HCT116 (cell line): Measurements from ENCODE around the gene MUC6. TPM values are rescaled to one million over a fixed set of nuclear protein-coding genes. Genes with fewer than 3 reads are reported as not detected.

Source experiments
- ATAC-seq: fragments of 200-7000 bp; cut with Tn5 transposase; 2 replicates; pipeline ENCODE4 v1.9.1; 2020; ENCODE audit warnings: mild to moderate bottlenecking, moderate library complexity
- BruUV-seq: library from RNA; stranded (reverse); fragments of 400-500 nt; replicated peaks from 2 replicates; lab custom pipeline; 2021; lab: Mats Ljungman, UMichigan
- CTCF ChIA-PET: fragments of 300-600 bp; sonication (Branson Sonifier 250); formaldehyde crosslinking; loops from one replicate; lab custom pipeline; 2021; ENCODE audit warnings: antibody characterized with exemption; lab: Charles Lee
- POLR2A ChIA-PET: fragments of 300-600, 350-600 bp; sonication (Branson Sonifier 250); formaldehyde crosslinking; loops from one replicate; lab custom pipeline; 2021; ENCODE audit warnings: antibody characterized with exemption; lab: Charles Lee
- RAD21 ChIA-PET, 2 experiments: fragments of 300-600 bp; sonication (Branson Sonifier 250); formaldehyde crosslinking; loops; one replicate each; lab custom pipeline; 2023; ENCODE audit warnings: low total read pairs in 2 of 2; ENCODE audit not compliant: uncharacterized antibody in 2 of 2, unreplicated experiment in 2 of 2, low non-redundant PET in 1 of 2; lab: Charles Lee
- DNase-seq: peaks from one replicate; pipeline ENCODE4 v3.0.0-alpha.2; 2010; ENCODE audit warnings: low read depth, low spot score
- H2AFZ ChIP-seq: fragments of 200-600 bp; shearing (Covaris generic), sonication (generic); 2 replicates; pipeline ENCODE4 v1.6.1; 2017; ENCODE audit warnings: low read depth, mixed run types, mixed read lengths, antibody characterized with exemption, low read length; ENCODE audit not compliant: poor library complexity, severe bottlenecking
- H3K27ac ChIP-seq: 2 replicates; pipeline ENCODE4 v1.5.1; 2012; ENCODE audit warnings: low read depth, low read length
- H3K27me3 ChIP-seq: fragments of 200-600 bp; sonication (generic); 2 replicates; pipeline ENCODE4 v1.6.1; 2016; ENCODE audit warnings: mixed run types, low read length, mixed read lengths; ENCODE audit not compliant: insufficient read depth
- H3K36me3 ChIP-seq, 2 experiments: fragments of 200-500 bp in 1 of 2; fragments of 200-600 bp in 1 of 2; sonication (Bioruptor generic) in 1 of 2; sonication (generic) in 1 of 2; 2 replicates each; pipeline versions ENCODE4 v1.5.1 to v1.6.1; 2014 to 2016; ENCODE audit warnings: low read length in 2 of 2, inconsistent platforms in 1 of 2, mixed read lengths in 1 of 2, mixed run types in 1 of 2; ENCODE audit not compliant: insufficient read depth in 2 of 2, control insufficient read depth in 1 of 2
- H3K4me1 ChIP-seq, 2 experiments: fragments of 200-600 bp in 1 of 2; sonication (generic) in 1 of 2; 2 replicates each; pipeline versions ENCODE4 v1.5.1 to v1.6.1; 2012 to 2017; ENCODE audit warnings: low read length in 2 of 2, inconsistent platforms in 1 of 2, mild to moderate bottlenecking in 1 of 2, mixed read lengths in 1 of 2, mixed run types in 1 of 2, moderate library complexity in 1 of 2; ENCODE audit not compliant: insufficient read depth in 2 of 2, control insufficient read depth in 1 of 2
- H3K4me2 ChIP-seq: fragments of 200-600 bp; sonication (generic); 2 replicates; pipeline ENCODE4 v1.6.1; 2017; ENCODE audit warnings: mixed run types, low read length, mixed read lengths
- H3K4me3 ChIP-seq, 2 experiments: fragments of 200-600 bp in 1 of 2; sonication (generic) in 1 of 2; replicated peaks in 1 of 2; 2 replicates each; pipeline ENCODE4 v1.5.1; 2011 to 2016; ENCODE audit warnings: low read length in 2 of 2, control low read depth in 1 of 2, low read depth in 1 of 2, mild to moderate bottlenecking in 1 of 2, mixed read lengths in 1 of 2, mixed run types in 1 of 2
- H3K79me2 ChIP-seq: fragments of 200-600 bp; sonication (generic); 2 replicates; pipeline ENCODE4 v1.6.1; 2017; ENCODE audit warnings: mild to moderate bottlenecking, mixed run types, low read length, moderate library complexity, mixed read lengths; ENCODE audit not compliant: insufficient read depth
- H3K9ac ChIP-seq: fragments of 200-600 bp; sonication (generic); 2 replicates; pipeline ENCODE4 v1.6.1; 2016; ENCODE audit warnings: low read length, mixed read lengths
- H3K9me2 ChIP-seq: fragments of 200-600 bp; sonication (generic), shearing (Covaris generic); 2 replicates; pipeline ENCODE4 v1.6.1; 2017; ENCODE audit warnings: mixed run types, mild to moderate bottlenecking, moderate library complexity; ENCODE audit not compliant: insufficient read depth
- H3K9me3 ChIP-seq, 2 experiments: fragments of 200-500 bp in 1 of 2; fragments of 200-600 bp in 1 of 2; sonication (Bioruptor generic) in 1 of 2; sonication (generic) in 1 of 2; 2 replicates each; pipeline ENCODE4 v1.6.1; 2014 to 2017; ENCODE audit warnings: low read length in 2 of 2, mixed read lengths in 2 of 2, inconsistent platforms in 1 of 2, low read depth in 1 of 2, mild to moderate bottlenecking in 1 of 2, mixed run types in 1 of 2, moderate library complexity in 1 of 2; ENCODE audit not compliant: control insufficient read depth in 1 of 2, insufficient read depth in 1 of 2
- H4K20me1 ChIP-seq: fragments of 200-600 bp; sonication (generic), shearing (Covaris generic); 2 replicates; pipeline ENCODE4 v1.6.1; 2017; ENCODE audit warnings: mixed run types, mild to moderate bottlenecking, moderate library complexity; ENCODE audit not compliant: insufficient read depth
- CBX3 ChIP-seq: IDR thresholded peaks from 2 replicates; pipeline ENCODE4 v1.6.1; 2012; ENCODE audit warnings: low read depth
- CEBPB ChIP-seq: IDR thresholded peaks from 2 replicates; pipeline ENCODE4 v1.6.1; 2012; ENCODE audit warnings: low read depth
- ELF1 ChIP-seq: IDR thresholded peaks from 2 replicates; pipeline ENCODE4 v1.6.1; 2012; ENCODE audit warnings: low read depth, borderline replicate concordance
- EZH2 ChIP-seq: fragments of 200-600 bp; sonication (generic); IDR thresholded peaks from 2 replicates; pipeline ENCODE4 v1.6.1; 2017; ENCODE audit warnings: antibody characterized with exemption, mixed run types
- EZH2phosphoT487 ChIP-seq: fragments of 200-600 bp; IDR thresholded peaks from 2 replicates; pipeline ENCODE4 v1.6.1; 2018; ENCODE audit warnings: antibody characterized with exemption, borderline replicate concordance
- FOSL1 ChIP-seq: IDR thresholded peaks from 2 replicates; pipeline ENCODE4 v1.6.1; 2012; ENCODE audit warnings: low read depth
- MAX ChIP-seq: IDR thresholded peaks from 2 replicates; pipeline ENCODE4 v1.6.1; 2012
- POLR2A ChIP-seq: IDR thresholded peaks from 2 replicates; pipeline ENCODE4 v1.7.0; 2011; ENCODE audit warnings: borderline replicate concordance; ENCODE audit not compliant: insufficient read depth, insufficient read length; ENCODE audit errors: extremely low read depth
- RAD21 ChIP-seq: IDR thresholded peaks from 2 replicates; pipeline ENCODE4 v1.6.1; 2012; ENCODE audit warnings: low read depth, mild to moderate bottlenecking
- SIN3A ChIP-seq: IDR thresholded peaks from 2 replicates; pipeline ENCODE4 v1.6.1; 2012; ENCODE audit warnings: low read depth
- SP1 ChIP-seq: IDR thresholded peaks from 2 replicates; pipeline ENCODE4 v1.6.1; 2012; ENCODE audit warnings: low read depth
- TCF7L2 ChIP-seq: IDR thresholded peaks from 2 replicates; pipeline ENCODE4 v1.7.0; 2011; ENCODE audit warnings: borderline replicate concordance, inconsistent platforms; ENCODE audit not compliant: insufficient read depth, insufficient read length; ENCODE audit errors: extremely low read depth
- YY1 ChIP-seq: IDR thresholded peaks from 2 replicates; pipeline ENCODE4 v1.6.1; 2011; ENCODE audit warnings: low read length, low read depth, moderate library complexity, mild to moderate bottlenecking; ENCODE audit not compliant: insufficient replicate concordance; ENCODE audit errors: extremely low read depth
- ZFX ChIP-seq: fragments of 450-650 bp; IDR thresholded peaks from 2 replicates; pipeline ENCODE4 v1.6.1; 2017
- ZNF274 ChIP-seq: fragments of 200-500 bp; sonication (Bioruptor generic); IDR thresholded peaks from 2 replicates; pipeline ENCODE4 v1.6.1; 2014; ENCODE audit warnings: mild to moderate bottlenecking, low read depth, low read length, inconsistent platforms
- intact Hi-C: fragments of 100-400 bp; cut with micrococcal nuclease; formaldehyde crosslinking; loops from 2 replicates; pipeline ENCODE4 v1.10.0; 2022
- total RNA-seq: library from RNA; stranded (reverse); gene quantifications from one replicate; pipeline ENCODE4 v1.2.1, GENCODE V29; 2021; ENCODE audit not compliant: unreplicated experiment
- TF ChIP-seq, protein P1 (sequence below): IDR thresholded peaks from 2 replicates; pipeline ENCODE4 v1.6.1; 2012; ENCODE audit warnings: low read depth
- TF ChIP-seq, protein P2 (sequence below), 3 experiments: fragments of 200-600 bp in 1 of 3; sonication (generic) in 1 of 3; IDR thresholded peaks in 2 of 3; conservative IDR thresholded peaks in 1 of 3; 2 replicates each; pipeline ENCODE4 v1.5.1; 2012 to 2017; ENCODE audit warnings: low read depth in 2 of 3, low read length in 2 of 3, antibody characterized with exemption in 1 of 3, borderline replicate concordance in 1 of 3, control low read depth in 1 of 3, mild to moderate bottlenecking in 1 of 3, mixed read lengths in 1 of 3, mixed run types in 1 of 3, moderate library complexity in 1 of 3; ENCODE audit not compliant: insufficient read depth in 1 of 3

Gene MUC6
- total RNA-seq, 1 experiment from 2014 or later = 0.02 TPM

DNA sequence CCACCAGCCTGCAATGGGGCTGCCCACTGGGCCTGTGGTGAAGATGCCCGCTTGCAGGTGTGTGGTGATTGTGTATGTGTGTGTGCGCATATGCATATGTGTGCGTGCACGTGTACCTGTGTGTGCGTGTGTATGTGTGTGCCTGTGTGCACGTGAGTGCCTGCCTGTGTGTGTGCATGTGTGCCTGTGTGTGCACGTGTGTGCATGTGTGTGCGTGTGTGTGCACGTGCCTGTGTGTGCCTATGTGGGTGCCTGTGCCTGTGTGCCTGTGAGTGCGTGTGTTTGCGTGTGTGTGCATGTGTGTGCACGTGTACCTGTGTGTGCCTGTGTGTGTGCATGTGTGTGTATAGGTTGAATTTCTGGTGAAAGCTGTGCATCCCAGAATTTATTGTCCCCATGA lies 2.4 kb upstream of the MUC6 start:
- no peaks in the 10 kb centered on the region for H4K20me1 ChIP-seq
- H2AFZ ChIP-seq = no peak overlapping the region
- no peaks in the 10 kb centered on the region for H3K36me3 ChIP-seq
- no peak overlapping the region for H3K4me3 ChIP-seq
- no TSS peak for BruUV-seq
- DNase-seq = no peak
- no peaks in the 10 kb centered on the region for H3K9me2 ChIP-seq
- H3K9ac ChIP-seq = no peak overlapping the region
- POLR2A ChIA-PET = no interaction called here
- no peaks in the 10 kb centered on the region for H3K27me3 ChIP-seq
- H3K79me2 ChIP-seq = no peaks in the 10 kb centered on the region
- no peaks in the 10 kb centered on the region for H3K9me3 ChIP-seq
- intact Hi-C loops = no loop called here
- H3K4me2 ChIP-seq = no peak overlapping the region
- RAD21 ChIA-PET = no interaction called here
- CTCF ChIA-PET = interaction anchor here (1.0 kb wide), 1 partner anchor 12 kb away, joined by 3 read pairs; no protein-coding TSS in a partner anchor
- H3K27ac ChIP-seq = no peak overlapping the region
- TF ChIP-seq, protein P1, sequence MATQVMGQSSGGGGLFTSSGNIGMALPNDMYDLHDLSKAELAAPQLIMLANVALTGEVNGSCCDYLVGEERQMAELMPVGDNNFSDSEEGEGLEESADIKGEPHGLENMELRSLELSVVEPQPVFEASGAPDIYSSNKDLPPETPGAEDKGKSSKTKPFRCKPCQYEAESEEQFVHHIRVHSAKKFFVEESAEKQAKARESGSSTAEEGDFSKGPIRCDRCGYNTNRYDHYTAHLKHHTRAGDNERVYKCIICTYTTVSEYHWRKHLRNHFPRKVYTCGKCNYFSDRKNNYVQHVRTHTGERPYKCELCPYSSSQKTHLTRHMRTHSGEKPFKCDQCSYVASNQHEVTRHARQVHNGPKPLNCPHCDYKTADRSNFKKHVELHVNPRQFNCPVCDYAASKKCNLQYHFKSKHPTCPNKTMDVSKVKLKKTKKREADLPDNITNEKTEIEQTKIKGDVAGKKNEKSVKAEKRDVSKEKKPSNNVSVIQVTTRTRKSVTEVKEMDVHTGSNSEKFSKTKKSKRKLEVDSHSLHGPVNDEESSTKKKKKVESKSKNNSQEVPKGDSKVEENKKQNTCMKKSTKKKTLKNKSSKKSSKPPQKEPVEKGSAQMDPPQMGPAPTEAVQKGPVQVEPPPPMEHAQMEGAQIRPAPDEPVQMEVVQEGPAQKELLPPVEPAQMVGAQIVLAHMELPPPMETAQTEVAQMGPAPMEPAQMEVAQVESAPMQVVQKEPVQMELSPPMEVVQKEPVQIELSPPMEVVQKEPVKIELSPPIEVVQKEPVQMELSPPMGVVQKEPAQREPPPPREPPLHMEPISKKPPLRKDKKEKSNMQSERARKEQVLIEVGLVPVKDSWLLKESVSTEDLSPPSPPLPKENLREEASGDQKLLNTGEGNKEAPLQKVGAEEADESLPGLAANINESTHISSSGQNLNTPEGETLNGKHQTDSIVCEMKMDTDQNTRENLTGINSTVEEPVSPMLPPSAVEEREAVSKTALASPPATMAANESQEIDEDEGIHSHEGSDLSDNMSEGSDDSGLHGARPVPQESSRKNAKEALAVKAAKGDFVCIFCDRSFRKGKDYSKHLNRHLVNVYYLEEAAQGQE = no peak
- TF ChIP-seq SP1 (no peak), MAX (no peak), FOSL1 (no peak), CBX3 (no peak), EZH2 (no peak), SIN3A (no peak), TCF7L2 (no peak), CEBPB (no peak), EZH2phosphoT487 (no peak), YY1 (no peak), ELF1 (no peak), RAD21 (no peak), POLR2A (no peak), ZNF274 (no peak), ZFX (no peak)
- TF ChIP-seq, protein P2, sequence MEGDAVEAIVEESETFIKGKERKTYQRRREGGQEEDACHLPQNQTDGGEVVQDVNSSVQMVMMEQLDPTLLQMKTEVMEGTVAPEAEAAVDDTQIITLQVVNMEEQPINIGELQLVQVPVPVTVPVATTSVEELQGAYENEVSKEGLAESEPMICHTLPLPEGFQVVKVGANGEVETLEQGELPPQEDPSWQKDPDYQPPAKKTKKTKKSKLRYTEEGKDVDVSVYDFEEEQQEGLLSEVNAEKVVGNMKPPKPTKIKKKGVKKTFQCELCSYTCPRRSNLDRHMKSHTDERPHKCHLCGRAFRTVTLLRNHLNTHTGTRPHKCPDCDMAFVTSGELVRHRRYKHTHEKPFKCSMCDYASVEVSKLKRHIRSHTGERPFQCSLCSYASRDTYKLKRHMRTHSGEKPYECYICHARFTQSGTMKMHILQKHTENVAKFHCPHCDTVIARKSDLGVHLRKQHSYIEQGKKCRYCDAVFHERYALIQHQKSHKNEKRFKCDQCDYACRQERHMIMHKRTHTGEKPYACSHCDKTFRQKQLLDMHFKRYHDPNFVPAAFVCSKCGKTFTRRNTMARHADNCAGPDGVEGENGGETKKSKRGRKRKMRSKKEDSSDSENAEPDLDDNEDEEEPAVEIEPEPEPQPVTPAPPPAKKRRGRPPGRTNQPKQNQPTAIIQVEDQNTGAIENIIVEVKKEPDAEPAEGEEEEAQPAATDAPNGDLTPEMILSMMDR (IDR thresholded peaks at IDR 0.05 in 2 of 3, conservative IDR thresholded peaks at IDR 0.05 in 1 of 3; ENCODE audit: borderline replicate concordance in 1 of 3, insufficient read depth in 1 of 3, low read depth in 2 of 3, low read length in 2 of 3) = no peak
- H3K4me1 ChIP-seq = no peaks in the 10 kb centered on the region
- no peak for ATAC-seq
